Endothelial cell of coronary artery (primary cell): Measurements from ENCODE around the gene CACNA2D4. TPM values are rescaled to one million over a fixed set of nuclear protein-coding genes. Genes with fewer than 3 reads are reported as not detected.

Experiments
- total RNA-seq: library from RNA; depleted of rRNA; stranded (reverse); fragments of >200 nt; gene quantifications from 2 replicates; pipeline ENCODE4 v1.2.3, GENCODE V29; 2014

The CACNA2D4 gene
- 0.81 and 0.94 TPM in 2 replicates for total RNA-seq

GRCh38 chr12:1918081-1918883 lies at the start of gene CACNA2D4:
CACNA2D4 (minus strand) TSS chr12:1918652; CDS start chr12:1918473, 179 bp downstream.

GRCh38 chr12:1820191-1820895 lies 98.1 kb downstream of the CACNA2D4 start, which contains the start of gene LRTM2:
LRTM2 (plus strand) TSS chr12:1820565; CDS start chr12:1828149, 7,584 bp downstream.

Other genes starting within 250 kb of the CACNA2D4 start
- 31.7 and 37.4 TPM in 2 replicates for gene ADIPOR2, start 227.6 kb downstream of the CACNA2D4 start, total RNA-seq
- gene LRTM2, start 98.1 kb downstream of the CACNA2D4 start, total RNA-seq: not detected in 2 replicates
- 4.9 and 5.2 TPM in 2 replicates for gene DCP1B, start 85.8 kb upstream of the CACNA2D4 start, total RNA-seq
- 0.09 TPM in 1 of 2 replicates, not detected in the other for gene CACNA1C, start 134.3 kb upstream of the CACNA2D4 start, total RNA-seq